ENCODE measurements around the gene ENHO.

ENHO gene

DNA sequence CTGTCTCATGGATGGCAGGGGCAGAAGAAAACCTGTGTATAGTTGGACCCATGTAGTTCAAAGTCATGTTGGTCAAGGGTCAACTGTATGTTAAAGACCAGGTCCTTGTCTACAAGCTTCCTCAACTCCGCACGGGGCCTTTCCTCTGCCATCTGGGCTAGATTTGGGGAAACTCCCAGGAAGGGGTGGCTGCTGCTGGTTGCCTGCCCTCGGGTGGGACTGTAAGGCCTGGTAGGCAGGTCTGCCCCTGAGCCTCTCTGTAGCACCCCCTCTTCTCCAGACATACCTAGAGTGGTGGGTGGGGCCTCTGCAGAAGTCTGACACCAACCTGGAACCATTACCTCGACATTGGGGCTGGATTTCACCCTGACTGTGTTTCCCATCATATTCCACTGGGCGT lies 15.2 kb downstream of the ENHO start:
- no peak for DNase-seq (ENCODE audit: low spot score)
- no peak overlapping the region for H3K27ac ChIP-seq
- TF ChIP-seq CTCF (IDR thresholded peaks at IDR 0.05): no peak
- H3K4me3 ChIP-seq: no peak overlapping the region

DNA sequence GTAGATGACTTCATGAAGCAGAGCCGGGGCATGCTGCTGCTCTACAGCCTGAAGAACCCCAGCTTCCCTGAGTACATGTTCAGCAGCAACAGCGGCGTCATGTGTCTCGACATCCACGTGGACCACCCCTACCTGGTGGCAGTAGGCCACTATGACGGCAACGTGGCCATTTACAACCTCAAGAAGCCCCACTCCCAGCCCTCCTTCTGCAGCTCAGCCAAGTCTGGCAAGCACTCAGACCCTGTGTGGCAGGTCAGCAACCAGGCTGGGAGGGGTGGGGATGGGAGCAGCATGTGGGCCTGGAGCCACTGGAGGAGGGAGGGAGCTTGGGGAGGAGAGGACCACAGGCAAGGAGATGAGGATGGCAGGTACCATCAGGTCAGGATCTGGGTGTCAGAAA lies 16.2 kb downstream of the ENHO start:
- Histone ChIP-seq H3K4me3 (no peak overlapping the region), H3K27ac (no peak overlapping the region)
- no peak for DNase-seq (ENCODE audit: low spot score)
- TF ChIP-seq CTCF (IDR thresholded peaks at IDR 0.05): no peak

DNA sequence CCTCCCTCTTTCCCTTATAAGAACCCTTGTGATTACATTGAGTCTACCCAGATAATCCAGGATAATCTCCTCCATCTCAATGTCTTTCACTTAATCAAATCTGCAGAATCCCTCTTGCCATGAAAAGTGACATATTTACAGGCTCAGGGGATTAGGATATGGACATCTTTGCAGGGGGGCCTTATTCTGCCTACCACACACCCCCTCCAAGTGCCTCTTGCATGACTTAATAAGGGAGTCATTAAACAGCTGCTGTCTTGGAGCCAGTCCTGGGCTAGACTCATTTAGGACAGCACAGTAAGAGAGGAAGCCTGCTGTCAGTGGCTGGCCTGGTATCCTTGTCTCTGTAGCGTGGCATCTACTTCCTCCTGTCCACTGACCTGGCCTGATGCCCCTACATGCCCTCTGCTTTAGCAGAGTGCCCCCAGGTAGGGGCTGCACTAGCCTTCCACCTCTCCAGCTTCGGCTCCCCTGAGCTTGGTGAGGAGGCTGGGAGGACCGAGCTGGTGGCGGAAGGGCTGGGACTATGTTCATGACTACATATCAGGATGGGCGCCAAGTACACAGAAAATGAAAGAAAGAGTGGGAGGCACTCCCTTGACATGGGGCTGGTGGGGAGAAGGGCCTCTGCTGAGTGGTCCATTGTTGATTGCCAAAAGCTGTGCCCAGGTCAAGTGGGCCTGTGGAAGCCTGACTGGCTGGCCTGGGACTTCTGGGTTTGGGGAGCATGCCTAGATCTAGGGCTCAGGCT lies 17.2 kb downstream of the ENHO start:
- no peak for TF ChIP-seq CTCF (IDR thresholded peaks at IDR 0.05)
- Histone ChIP-seq H3K4me3 (no peak overlapping the region), H3K27ac (no peak overlapping the region)
- DNase-seq (ENCODE audit: low spot score): no peak

- no peak for DNase-seq (ENCODE audit: low spot score)
- Histone ChIP-seq H3K4me3 (no peak overlapping the region), H3K27ac (no peak overlapping the region)
- no peak for TF ChIP-seq CTCF (IDR thresholded peaks at IDR 0.05)
These were observed 19.4 kb downstream of the ENHO start for GRCh38 chr9:34503406-34503805.

DNA sequence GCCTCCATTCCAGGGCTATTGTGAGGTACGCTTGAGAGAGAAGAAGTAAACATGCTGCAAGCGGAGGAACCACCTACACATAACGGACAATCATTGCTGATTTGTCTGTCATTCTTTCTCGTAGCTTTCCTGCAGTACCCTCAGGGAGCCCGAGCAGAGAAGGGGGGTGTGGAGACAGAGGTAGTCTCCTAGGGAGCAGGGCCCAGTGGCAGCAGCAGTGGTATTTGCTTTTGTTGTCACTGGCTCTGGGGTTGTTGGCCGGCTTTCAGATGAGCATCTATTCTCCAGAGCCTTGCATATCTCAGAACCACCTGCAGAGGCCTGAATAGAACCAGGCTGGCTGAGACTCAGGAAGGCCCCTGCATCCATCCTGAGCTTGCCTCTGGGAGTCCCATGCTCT lies 19.9 kb downstream of the ENHO start:
- H3K4me3 ChIP-seq: no peak overlapping the region
- no peak for TF ChIP-seq CTCF (IDR thresholded peaks at IDR 0.05)
- H3K27ac ChIP-seq: no peak overlapping the region
- DNase-seq (ENCODE audit: low spot score): no peak

DNA sequence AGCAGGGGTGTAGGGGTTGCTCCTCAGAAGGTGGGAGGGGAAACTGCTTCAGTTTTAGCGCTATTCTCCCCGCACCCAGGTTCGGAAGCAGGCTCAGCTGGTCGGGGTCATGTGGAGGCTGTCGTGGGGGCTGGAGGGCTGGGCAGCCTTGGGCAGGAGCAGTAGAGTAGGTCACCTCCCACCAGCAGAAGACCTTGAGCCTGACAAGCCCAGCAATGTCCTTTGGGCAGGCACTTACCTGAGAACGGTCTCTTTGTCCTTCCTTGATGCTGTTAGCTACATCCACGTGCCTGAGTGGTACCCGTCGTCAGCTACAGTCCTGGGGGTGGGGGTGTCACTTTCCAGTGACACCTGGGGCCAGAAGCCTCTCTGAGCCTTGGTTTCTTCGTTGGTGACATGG lies 20.3 kb downstream of the ENHO start:
- Histone ChIP-seq H3K27ac (peak overlapping the region in 1 of 2 donors; percentile 16), H3K4me3 (no peak overlapping the region)
- DNase-seq (ENCODE audit: low spot score): no peak
- TF ChIP-seq CTCF (IDR thresholded peaks at IDR 0.05): no peak

DNA sequence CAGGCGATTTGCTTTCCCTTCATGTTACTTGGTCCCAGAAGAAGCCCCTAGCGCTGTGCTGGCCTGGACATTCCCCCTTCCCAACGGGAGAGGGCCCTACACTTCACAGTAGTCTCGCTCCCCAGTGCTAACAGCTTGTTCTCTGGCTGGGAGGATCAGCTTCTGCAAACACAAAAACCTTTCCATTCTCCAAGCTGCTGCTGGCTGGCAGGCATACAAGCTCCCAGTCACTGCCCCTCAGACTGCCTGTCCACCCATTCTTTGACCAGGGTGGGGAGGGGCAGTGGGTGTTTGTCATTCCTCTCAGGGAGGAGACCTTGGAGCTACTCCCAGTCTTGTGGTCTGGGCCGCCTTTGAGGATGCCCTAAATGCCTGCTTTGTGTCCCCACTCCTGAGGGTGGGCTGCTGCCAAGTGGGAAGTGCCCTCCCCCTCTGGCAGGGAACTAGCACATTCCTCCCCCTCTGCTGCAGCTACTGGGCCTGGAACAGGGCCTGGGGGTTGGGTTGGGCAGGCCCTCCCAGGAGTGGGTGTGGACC lies 20.8 kb downstream of the ENHO start:
- DNase-seq (ENCODE audit: low spot score): no peak
- no peak overlapping the region for H3K4me3 ChIP-seq
- TF ChIP-seq CTCF (IDR thresholded peaks at IDR 0.05): no peak
- peak overlapping the region in 1 of 2 donors; percentile 16 for H3K27ac ChIP-seq

All from coronary artery (tissue), 2 donors.